ENCODE measurements around the gene RASSF3.

DNA sequence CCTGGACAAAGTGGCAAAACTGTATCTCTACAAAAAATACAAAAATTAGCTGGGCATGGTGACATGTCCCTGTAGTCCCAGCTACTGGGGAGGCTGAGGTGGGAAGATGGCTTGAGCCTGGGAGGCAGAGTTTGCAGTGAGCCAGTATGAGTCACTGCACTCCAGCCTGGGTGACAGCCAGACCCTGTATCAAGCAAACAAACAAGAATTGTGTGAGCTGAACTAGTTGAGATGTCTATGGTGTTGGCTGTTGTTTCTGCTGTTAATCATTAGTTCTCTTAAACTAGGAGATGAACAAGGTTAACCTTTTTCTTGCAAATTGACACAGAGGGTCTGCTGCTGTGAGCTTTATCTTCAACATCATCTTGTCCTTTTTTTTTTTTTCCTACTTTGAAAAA, 23.6 kb downstream of the RASSF3 start:
- no peak for TF ChIP-seq GATA2 (IDR thresholded peaks at IDR 0.05; ENCODE audit: low read depth, low read length)
- no peak for TF ChIP-seq GATA3 (IDR thresholded peaks at IDR 0.05; ENCODE audit: low read depth, low read length)

Data from SH-SY5Y (cell line).